MM.1S (cell line): ENCODE measurements around the gene CGAS.
"Not testable (repeated sequence)": the region's sequence is repeated elsewhere in the genome, so short reads cannot be mapped to it uniquely, and the experiment has no call there.

Experiments used
- DNase-seq: peaks from one replicate; pipeline ENCODE4 v3.0.0-alpha.2; 2015
- H2AFZ ChIP-seq: fragments of 300-600 bp; sonication (generic); 2 replicates; pipeline ENCODE4 v1.6.0; 2016; ENCODE audit warnings: antibody characterized with exemption, low read length
- H3F3A ChIP-seq: fragments of 300-600 bp; sonication (generic); 2 replicates; pipeline ENCODE4 v1.6.1; 2016; ENCODE audit warnings: mild to moderate bottlenecking, antibody characterized with exemption, low read length, moderate library complexity, mixed read lengths; ENCODE audit not compliant: insufficient read depth
- H3K27ac ChIP-seq: fragments of 300-600 bp; sonication (generic); 2 replicates; pipeline ENCODE4 v1.5.1; 2016; ENCODE audit warnings: mild to moderate bottlenecking, low read length
- H3K27me3 ChIP-seq: fragments of 300-600 bp; sonication (generic); replicated peaks from 2 replicates; pipeline ENCODE4 v1.6.0; 2016; ENCODE audit warnings: low read length; ENCODE audit not compliant: insufficient read depth
- H3K36me3 ChIP-seq: fragments of 300-600 bp; sonication (generic); replicated peaks from 2 replicates; pipeline ENCODE4 v1.6.1; 2016; ENCODE audit warnings: mild to moderate bottlenecking, low read length, mixed read lengths; ENCODE audit not compliant: insufficient read depth
- H3K4me1 ChIP-seq: fragments of 300-600 bp; sonication (generic); 2 replicates; pipeline ENCODE4 v1.6.1; 2016; ENCODE audit warnings: low read length, mixed read lengths
- H3K4me2 ChIP-seq: fragments of 300-600 bp; sonication (generic); 2 replicates; pipeline ENCODE4 v1.6.0; 2016; ENCODE audit warnings: low read depth, low read length
- H3K4me3 ChIP-seq: fragments of 300-600 bp; sonication (generic); 2 replicates; pipeline ENCODE4 v1.5.1; 2016; ENCODE audit warnings: low read length, mixed read lengths
- H3K79me2 ChIP-seq: fragments of 300-600 bp; sonication (generic); 2 replicates; pipeline ENCODE4 v1.6.1; 2016; ENCODE audit warnings: mixed run types, low read length, mixed read lengths
- H3K9ac ChIP-seq: fragments of 300-600 bp; sonication (generic); 2 replicates; pipeline ENCODE4 v1.6.1; 2016; ENCODE audit warnings: low read length, mixed read lengths
- H3K9me2 ChIP-seq: fragments of 300-600 bp; sonication (generic); replicated peaks from 2 replicates; pipeline ENCODE4 v1.6.1; 2016; ENCODE audit warnings: mild to moderate bottlenecking, low read length, mixed read lengths; ENCODE audit not compliant: insufficient read depth
- H3K9me3 ChIP-seq: fragments of 300-600 bp; sonication (generic); replicated peaks from 2 replicates; pipeline ENCODE4 v1.6.1; 2016; ENCODE audit warnings: mild to moderate bottlenecking, low read length, mixed read lengths; ENCODE audit not compliant: insufficient read depth
- H4K20me1 ChIP-seq: fragments of 300-600 bp; sonication (generic); 2 replicates; pipeline ENCODE4 v1.6.1; 2016; ENCODE audit warnings: mild to moderate bottlenecking, low read length, moderate library complexity, mixed read lengths; ENCODE audit not compliant: insufficient read depth
- EZH2 ChIP-seq: fragments of 300-600 bp; sonication (generic); optimal IDR thresholded peaks from 2 replicates; pipeline ENCODE3; 2017; ENCODE audit warnings: low read depth, mild to moderate bottlenecking, antibody characterized with exemption, low read length, mixed read lengths
- EZH2phosphoT487 ChIP-seq: fragments of 300-600 bp; sonication (generic); IDR thresholded peaks from 2 replicates; pipeline ENCODE4 v1.6.1; 2018; ENCODE audit warnings: antibody characterized with exemption, low read length
- TF ChIP-seq, protein P1 (sequence below): fragments of 300-600 bp; sonication (generic); IDR thresholded peaks from 2 replicates; pipeline ENCODE4 v1.5.1; 2016; ENCODE audit warnings: antibody characterized with exemption, low read length, mixed read lengths

CGAS gene

DNA sequence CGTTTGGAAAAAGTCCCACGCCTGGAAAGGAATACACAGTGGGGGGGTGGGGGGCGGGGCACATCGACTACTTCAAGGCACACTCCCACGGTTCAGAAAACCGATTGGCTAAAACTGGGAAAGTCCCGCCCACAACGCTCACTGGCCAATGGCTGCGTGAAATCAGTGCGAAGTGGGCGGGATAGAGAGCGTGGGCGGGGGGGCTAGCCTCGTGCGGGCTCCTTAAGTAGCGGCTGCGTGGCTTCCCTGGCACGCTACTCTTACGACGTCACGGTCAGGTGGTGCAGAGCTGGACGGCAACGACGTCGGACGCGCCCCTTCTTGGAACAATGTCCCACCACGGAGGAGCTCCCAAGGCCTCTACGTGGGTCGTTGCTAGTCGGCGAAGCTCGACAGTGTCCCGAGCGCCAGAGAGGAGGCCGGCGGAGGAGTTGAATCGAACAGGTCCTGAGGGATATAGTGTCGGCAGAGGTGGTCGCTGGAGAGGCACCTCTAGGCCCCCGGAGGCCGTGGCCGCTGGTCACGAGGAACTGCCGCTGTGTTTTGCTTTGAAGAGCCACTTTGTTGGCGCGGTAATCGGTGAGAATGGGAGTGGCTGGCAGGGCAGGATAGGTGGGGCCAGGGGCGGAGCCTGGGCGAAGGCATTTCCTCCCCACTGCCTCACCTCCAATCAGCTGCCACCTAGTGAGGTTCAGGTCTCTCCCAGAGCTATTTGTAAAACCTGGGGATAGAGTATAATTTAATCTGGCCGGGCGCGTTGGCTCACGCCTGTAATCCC lies 57.3 kb downstream of the CGAS start, which contains the start of gene DDX43:
Gene DDX43, plus strand, starts transcription at position 252 of the 778 bp plus-strand sequence. Its CDS starts 78 bp downstream, at position 330.
- H3K9me2 ChIP-seq, result no peaks in the 10 kb centered on the region
- H3F3A ChIP-seq, result peaks cover 12% of the 10 kb centered on the region
- no peaks in the 10 kb centered on the region for H3K36me3 ChIP-seq
- no peak for TF ChIP-seq EZH2
- TF ChIP-seq EZH2phosphoT487, result no peak
- TF ChIP-seq, protein P1, sequence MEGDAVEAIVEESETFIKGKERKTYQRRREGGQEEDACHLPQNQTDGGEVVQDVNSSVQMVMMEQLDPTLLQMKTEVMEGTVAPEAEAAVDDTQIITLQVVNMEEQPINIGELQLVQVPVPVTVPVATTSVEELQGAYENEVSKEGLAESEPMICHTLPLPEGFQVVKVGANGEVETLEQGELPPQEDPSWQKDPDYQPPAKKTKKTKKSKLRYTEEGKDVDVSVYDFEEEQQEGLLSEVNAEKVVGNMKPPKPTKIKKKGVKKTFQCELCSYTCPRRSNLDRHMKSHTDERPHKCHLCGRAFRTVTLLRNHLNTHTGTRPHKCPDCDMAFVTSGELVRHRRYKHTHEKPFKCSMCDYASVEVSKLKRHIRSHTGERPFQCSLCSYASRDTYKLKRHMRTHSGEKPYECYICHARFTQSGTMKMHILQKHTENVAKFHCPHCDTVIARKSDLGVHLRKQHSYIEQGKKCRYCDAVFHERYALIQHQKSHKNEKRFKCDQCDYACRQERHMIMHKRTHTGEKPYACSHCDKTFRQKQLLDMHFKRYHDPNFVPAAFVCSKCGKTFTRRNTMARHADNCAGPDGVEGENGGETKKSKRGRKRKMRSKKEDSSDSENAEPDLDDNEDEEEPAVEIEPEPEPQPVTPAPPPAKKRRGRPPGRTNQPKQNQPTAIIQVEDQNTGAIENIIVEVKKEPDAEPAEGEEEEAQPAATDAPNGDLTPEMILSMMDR, result no peak
- no peak for DNase-seq
- H3K27ac ChIP-seq, result no peak within 1 kb of the TSS
- no peaks in the 10 kb centered on the region for H3K79me2 ChIP-seq
- H3K4me1 ChIP-seq, result peaks cover 17% of the 10 kb centered on the region
- no peak within 1 kb of the TSS for H2AFZ ChIP-seq
- H3K4me2 ChIP-seq, result no peak within 1 kb of the TSS
- H3K27me3 ChIP-seq, result no peaks in the 10 kb centered on the region
- no peak within 1 kb of the TSS for H3K9ac ChIP-seq
- no peaks in the 10 kb centered on the region for H4K20me1 ChIP-seq
- H3K4me3 ChIP-seq, result no peak within 1 kb of the TSS
- H3K9me3 ChIP-seq, result no peaks in the 10 kb centered on the region

DNA sequence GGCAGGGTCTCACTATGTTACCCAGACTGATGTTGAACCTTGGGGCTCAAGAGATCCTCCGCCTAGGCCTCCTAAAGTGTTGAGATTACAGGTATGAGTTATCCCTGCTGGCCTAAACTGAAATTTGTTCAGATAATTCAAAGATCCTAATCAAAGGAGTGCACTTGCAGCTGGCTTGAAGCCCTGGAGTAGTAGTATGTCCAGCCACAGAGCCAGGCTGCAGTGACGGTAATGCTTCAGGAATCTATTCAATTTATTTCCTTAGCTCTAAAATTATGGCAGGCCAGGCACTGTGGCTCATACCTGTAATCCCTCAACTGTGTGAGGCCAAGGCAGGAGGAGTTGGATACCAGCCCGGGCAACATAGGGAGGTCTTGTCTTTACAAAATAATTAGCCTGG lies 58.8 kb downstream of the CGAS start:
- Histone ChIP-seq H4K20me1 (no peaks in the 10 kb centered on the region), H3K4me2 (no peak overlapping the region), H3K9ac (no peak overlapping the region), H3K27ac (no peak overlapping the region), H3K4me1 (peaks cover 23% of the 10 kb centered on the region), H2AFZ (no peak overlapping the region), H3K4me3 (no peak overlapping the region), H3K9me2 (no peaks in the 10 kb centered on the region), H3K79me2 (no peaks in the 10 kb centered on the region), H3K27me3 (no peaks in the 10 kb centered on the region), H3K9me3 (no peaks in the 10 kb centered on the region), H3K36me3 (no peaks in the 10 kb centered on the region), H3F3A (peaks cover 12% of the 10 kb centered on the region)
- TF ChIP-seq, protein P1, result no peak
- TF ChIP-seq EZH2phosphoT487, result no peak
- TF ChIP-seq EZH2, result no peak
- no peak for DNase-seq

DNA sequence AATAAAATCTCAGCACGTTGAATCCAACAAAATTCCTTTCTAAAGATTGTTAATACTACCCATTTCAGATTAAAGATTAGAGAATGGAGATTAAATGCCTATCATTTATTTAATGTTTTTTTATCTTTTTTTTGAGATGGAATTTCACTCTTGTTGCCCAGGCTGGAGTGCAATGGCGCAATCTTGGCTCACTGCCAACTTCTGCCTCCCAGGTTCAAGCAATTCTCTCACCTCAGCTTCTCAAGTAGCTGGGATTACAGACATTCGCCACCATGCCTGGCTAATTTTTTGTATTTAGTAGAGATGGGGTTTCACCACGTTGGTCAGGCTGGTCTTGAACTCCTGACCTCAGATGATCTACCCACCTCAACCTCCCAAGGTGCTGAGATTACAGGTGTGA lies 59.9 kb downstream of the CGAS start:
- H3K27ac ChIP-seq, result peak overlapping the region; percentile 9; the same call in 1 of the 2 replicates
- H3K9me3 ChIP-seq, H2AFZ ChIP-seq, H3K9me2 ChIP-seq, H4K20me1 ChIP-seq, DNase-seq, H3K4me2 ChIP-seq, H3K79me2 ChIP-seq, H3K36me3 ChIP-seq, H3K4me3 ChIP-seq, H3K27me3 ChIP-seq, H3K9ac ChIP-seq: not testable (repeated sequence)
- peaks cover 12% of the 10 kb centered on the region for H3F3A ChIP-seq
- peaks cover 24% of the 10 kb centered on the region for H3K4me1 ChIP-seq

DNA sequence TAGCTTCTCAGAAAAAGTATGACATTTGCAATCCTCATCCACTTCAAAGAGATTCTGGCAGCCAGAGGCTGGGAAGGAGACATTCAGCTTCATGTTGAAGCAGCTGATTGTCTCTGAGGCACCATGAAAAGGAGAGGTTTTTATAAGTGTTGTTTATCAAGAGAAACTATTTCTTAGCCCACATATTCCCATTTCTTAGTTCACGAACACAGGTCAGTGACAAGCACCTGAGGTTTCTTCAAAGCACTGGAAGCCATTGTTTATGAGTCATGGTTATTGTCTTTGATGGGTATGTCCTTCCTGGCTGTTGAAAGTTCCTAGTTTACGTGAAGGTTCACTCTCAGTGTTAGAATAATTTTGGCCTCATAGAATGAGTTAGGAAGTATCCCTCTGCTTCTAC lies 60.4 kb downstream of the CGAS start:
- H3K9me2 ChIP-seq, result no peaks in the 10 kb centered on the region
- H2AFZ ChIP-seq, result no peak overlapping the region
- DNase-seq, result peak; percentile 17
- no peaks in the 10 kb centered on the region for H4K20me1 ChIP-seq
- H3K79me2 ChIP-seq, result no peaks in the 10 kb centered on the region
- peaks cover 24% of the 10 kb centered on the region for H3K4me1 ChIP-seq
- H3K27ac ChIP-seq, result peak overlapping the region; percentile 9; the same call in 1 of the 2 replicates
- H3K9ac ChIP-seq, result no peak overlapping the region
- H3K9me3 ChIP-seq, result no peaks in the 10 kb centered on the region
- TF ChIP-seq EZH2phosphoT487 (no peak), EZH2 (no peak)
- TF ChIP-seq, protein P1, result no peak
- no peak overlapping the region for H3K4me2 ChIP-seq
- peaks cover 12% of the 10 kb centered on the region for H3F3A ChIP-seq
- H3K27me3 ChIP-seq, result no peaks in the 10 kb centered on the region
- no peaks in the 10 kb centered on the region for H3K36me3 ChIP-seq
- no peak overlapping the region for H3K4me3 ChIP-seq
